ENCODE results near the gene GRIN2A. TPM values are rescaled to one million over a fixed set of nuclear protein-coding genes. Genes with fewer than 3 reads are reported as not detected.

GRIN2A gene
- total RNA-seq, 1 donor: 3.4 TPM

GRCh38 chr16:10165643-10166042, 16.6 kb downstream of the GRIN2A start:
- no peak overlapping the region for H3K4me3 ChIP-seq (ENCODE audit: low read depth, low read length)
- TF ChIP-seq CTCF (IDR thresholded peaks at IDR 0.05; ENCODE audit: insufficient read depth, low read length): no peak
- no peak for DNase-seq (ENCODE audit: low read depth)

- no peak for DNase-seq (ENCODE audit: low read depth)
- TF ChIP-seq CTCF (IDR thresholded peaks at IDR 0.05; ENCODE audit: insufficient read depth, low read length): no peak
- H3K4me3 ChIP-seq (ENCODE audit: low read depth, low read length): no peak overlapping the region
These were observed 19.2 kb downstream of the GRIN2A start for GRCh38 chr16:10162981-10163380.

- DNase-seq (ENCODE audit: low read depth): no peak
- H3K4me3 ChIP-seq (ENCODE audit: low read depth, low read length): no peak overlapping the region
- no peak for TF ChIP-seq CTCF (IDR thresholded peaks at IDR 0.05; ENCODE audit: insufficient read depth, low read length)
These were observed 26.1 kb downstream of the GRIN2A start for GRCh38 chr16:10156099-10156498.

GRCh38 chr16:10154389-10154788, 27.8 kb downstream of the GRIN2A start:
- TF ChIP-seq CTCF (IDR thresholded peaks at IDR 0.05; ENCODE audit: insufficient read depth, low read length): no peak
- no peak overlapping the region for H3K4me3 ChIP-seq (ENCODE audit: low read depth, low read length)
- DNase-seq (ENCODE audit: low read depth): no peak

GRCh38 chr16:10153985-10154384, 28.2 kb downstream of the GRIN2A start:
- TF ChIP-seq CTCF (IDR thresholded peaks at IDR 0.05; ENCODE audit: insufficient read depth, low read length): no peak
- DNase-seq (ENCODE audit: low read depth): no peak
- no peak overlapping the region for H3K4me3 ChIP-seq (ENCODE audit: low read depth, low read length)

DNA sequence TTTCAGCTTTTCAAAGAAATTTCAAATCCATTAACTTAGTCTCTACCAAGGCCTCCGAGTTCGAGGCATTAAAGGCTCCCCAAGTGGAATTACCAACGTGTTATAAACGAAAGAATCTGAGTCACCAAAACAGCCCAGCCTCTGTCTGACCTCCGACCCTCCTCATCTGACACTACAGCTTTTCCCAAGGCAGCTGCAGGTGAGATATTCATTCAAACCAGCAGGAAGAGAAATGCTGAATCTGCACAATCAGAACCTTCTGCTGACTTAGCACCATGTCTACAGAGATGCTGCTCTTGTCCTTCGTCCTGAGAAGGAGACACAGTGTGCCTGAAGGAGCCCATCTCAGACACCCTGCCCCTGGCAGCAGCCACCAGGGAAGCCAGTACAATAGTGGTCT, 30.5 kb downstream of the GRIN2A start:
- no peak for DNase-seq (ENCODE audit: low read depth)
- TF ChIP-seq CTCF (IDR thresholded peaks at IDR 0.05; ENCODE audit: insufficient read depth, low read length): no peak
- H3K4me3 ChIP-seq (ENCODE audit: low read depth, low read length): no peak overlapping the region

GRCh38 chr16:10150906-10151305, 31.3 kb downstream of the GRIN2A start:
- no peak for TF ChIP-seq CTCF (IDR thresholded peaks at IDR 0.05; ENCODE audit: insufficient read depth, low read length)
- DNase-seq (ENCODE audit: low read depth): no peak
- no peak overlapping the region for H3K4me3 ChIP-seq (ENCODE audit: low read depth, low read length)
